HepG2 (cell line): Measurements from ENCODE around the gene PPP4R4. TPM values are rescaled to one million over a fixed set of nuclear protein-coding genes. Genes with fewer than 3 reads are reported as not detected.
A peak's percentile ranks its signal among the peaks of the same experiment; 100 is the strongest.

Experiments
- ATAC-seq: fragments of 200-7000 bp; cut with Tn5 transposase; 3 replicates; pipeline ENCODE4 v1.9.1; 2020; ENCODE audit warnings: mild to moderate bottlenecking, moderate library complexity
- BruUV-seq: library from RNA; stranded (reverse); fragments of 400-500 nt; replicated peaks from 2 replicates; lab custom pipeline; 2021; lab: Mats Ljungman, UMichigan
- CTCF ChIA-PET: fragments of 300-600 bp; formaldehyde crosslinking; extraction: SDS; loops from one replicate; lab custom pipeline; 2021; ENCODE audit warnings: low total read pairs, inconsistent platforms, low intra/inter-chr PET ratio; lab: Yijun Ruan, JAX
- POLR2A ChIA-PET: fragments of 350-600 bp; sonication (Branson Sonifier 250); formaldehyde crosslinking; loops from one replicate; lab custom pipeline; 2020; ENCODE audit warnings: antibody characterized with exemption, inconsistent platforms; lab: Yijun Ruan, JAX
- DNase-seq: peaks from one replicate; pipeline ENCODE4 v3.0.0-alpha.2; 2015; ENCODE audit warnings: low spot score
- FAIRE-seq: peaks from 3 replicates; lab custom pipeline; 2011; peaks lifted over from hg19 to GRCh38; lab: Jason Lieb, UNC
- H2AFZ ChIP-seq: one replicate; pipeline ENCODE4 v1.6.1; 2011; ENCODE audit warnings: low read length, inconsistent platforms
- H3K27ac ChIP-seq: fragments of 300-600 bp; 3 replicates; pipeline ENCODE4 v1.8.0; 2011; ENCODE audit warnings: mixed run types, mild to moderate bottlenecking, mixed read lengths, low read length, inconsistent platforms; ENCODE audit not compliant: insufficient read depth; ENCODE audit errors: extremely low read length
- H3K27me3 ChIP-seq, 2 experiments: fragments of 200-600 bp in 1 of 2; 2 replicates in 1 of 2; 3 replicates in 1 of 2; pipeline versions ENCODE4 v1.6.0 to v1.8.0; 2011; ENCODE audit warnings: low read length in 2 of 2, mild to moderate bottlenecking in 2 of 2, moderate library complexity in 2 of 2, inconsistent platforms in 1 of 2; ENCODE audit not compliant: insufficient read depth in 2 of 2, control insufficient read depth in 1 of 2
- H3K36me3 ChIP-seq, 2 experiments: fragments of 200-600 bp in 1 of 2; replicated peaks in 1 of 2; 2 replicates in 1 of 2; 3 replicates in 1 of 2; pipeline versions ENCODE4 v1.5.1 to v1.8.0; 2011; ENCODE audit warnings: low read length in 2 of 2, inconsistent platforms in 1 of 2; ENCODE audit not compliant: insufficient read depth in 2 of 2, control insufficient read depth in 1 of 2
- H3K4me1 ChIP-seq: 2 replicates; pipeline ENCODE4 v1.5.1; 2012; ENCODE audit warnings: low read length, inconsistent platforms; ENCODE audit not compliant: insufficient read depth
- H3K4me2 ChIP-seq: 2 replicates; pipeline ENCODE4 v1.6.0; 2011; ENCODE audit warnings: low read depth, low read length, inconsistent platforms
- H3K4me3 ChIP-seq, 3 experiments: fragments of 200-600 bp in 1 of 3; sonication (generic), shearing (Covaris generic) in 1 of 3; replicated peaks in 1 of 3; 2 replicates each; pipeline ENCODE4 v1.5.1; 2011 to 2016; ENCODE audit warnings: low read length in 3 of 3, inconsistent platforms in 2 of 3, low read depth in 2 of 3, mild to moderate bottlenecking in 2 of 3, control low read depth in 1 of 3, mixed read lengths in 1 of 3; ENCODE audit not compliant: insufficient read depth in 1 of 3
- H3K79me2 ChIP-seq: one replicate; pipeline ENCODE4 v1.6.1; 2011; ENCODE audit warnings: low read length, inconsistent platforms; ENCODE audit not compliant: insufficient read depth
- H3K9ac ChIP-seq: 2 replicates; pipeline ENCODE4 v1.6.0; 2011; ENCODE audit warnings: mild to moderate bottlenecking, low read depth, low read length, inconsistent platforms; ENCODE audit not compliant: insufficient read depth
- H3K9me3 ChIP-seq: 2 replicates; pipeline ENCODE4 v1.5.1; 2012; ENCODE audit warnings: mild to moderate bottlenecking, low read length
- H4K20me1 ChIP-seq: 2 replicates; pipeline ENCODE4 v1.6.0; 2011; ENCODE audit warnings: inconsistent platforms, mild to moderate bottlenecking, low read length, moderate library complexity; ENCODE audit not compliant: insufficient read depth
- ARID2 ChIP-seq: sonication (generic); formaldehyde crosslinking; IDR thresholded peaks from 2 replicates; pipeline ENCODE4 v1.8.1; 2022; ENCODE audit warnings: mild to moderate bottlenecking, missing genetic modification reagents, borderline replicate concordance
- ARNTL ChIP-seq: sonication (generic); formaldehyde crosslinking; IDR thresholded peaks from 2 replicates; pipeline ENCODE4 v1.4.0; 2020; ENCODE audit warnings: mild to moderate bottlenecking, missing genetic modification reagents
- GABPB1 ChIP-seq: IDR thresholded peaks from 2 replicates; pipeline ENCODE4 v1.6.1; 2016; ENCODE audit warnings: mild to moderate bottlenecking, missing genetic modification reagents, moderate library complexity, missing compliant biosample characterization
- HNF4A ChIP-seq: sonication (generic); formaldehyde crosslinking; IDR thresholded peaks from 2 replicates; pipeline ENCODE4 v1.4.0; 2020; ENCODE audit warnings: missing genetic modification reagents
- HNF4G ChIP-seq, 2 experiments: sonication (generic) in 1 of 2; formaldehyde crosslinking in 1 of 2; IDR thresholded peaks; 2 replicates each; pipeline versions ENCODE4 v1.4.0 to v1.6.1; 2011 to 2020; ENCODE audit warnings: borderline replicate concordance in 2 of 2, low read depth in 2 of 2, mild to moderate bottlenecking in 2 of 2, low read length in 1 of 2, missing genetic modification reagents in 1 of 2, moderate library complexity in 1 of 2
- KLF13 ChIP-seq: sonication (generic); formaldehyde crosslinking; IDR thresholded peaks from 2 replicates; pipeline ENCODE4 v1.4.0; 2020; ENCODE audit warnings: mild to moderate bottlenecking, missing genetic modification reagents
- MIXL1 ChIP-seq: IDR thresholded peaks from 2 replicates; pipeline ENCODE4 v1.6.1; 2016
- MYC ChIP-seq: sonication (generic); formaldehyde crosslinking; IDR thresholded peaks from 2 replicates; pipeline ENCODE4 v1.9.0; 2021; ENCODE audit warnings: missing genetic modification reagents, borderline replicate concordance
- NR2F1 ChIP-seq, 2 experiments: fragments of 450-650 bp in 1 of 2; formaldehyde crosslinking in 1 of 2; IDR thresholded peaks; 2 replicates each; pipeline versions ENCODE4 v1.5.0 to v1.6.1; 2016 to 2020; ENCODE audit warnings: mild to moderate bottlenecking in 1 of 2, missing compliant biosample characterization in 1 of 2, missing genetic modification reagents in 1 of 2, moderate library complexity in 1 of 2
- ONECUT2 ChIP-seq: sonication (generic); formaldehyde crosslinking; IDR thresholded peaks from 2 replicates; pipeline ENCODE4 v1.4.0; 2020; ENCODE audit warnings: missing genetic modification reagents
- PHF8 ChIP-seq: sonication (generic); formaldehyde crosslinking; IDR thresholded peaks from 2 replicates; pipeline ENCODE4 v1.5.0; 2020; ENCODE audit warnings: missing genetic modification reagents
- SP2 ChIP-seq: sonication (generic); formaldehyde crosslinking; IDR thresholded peaks from 2 replicates; pipeline ENCODE4 v1.5.1; 2020; ENCODE audit warnings: mild to moderate bottlenecking, missing genetic modification reagents
- XBP1 ChIP-seq: sonication (generic); formaldehyde crosslinking; IDR thresholded peaks from 2 replicates; pipeline ENCODE4 v1.5.0; 2020; ENCODE audit warnings: missing genetic modification reagents
- ZFP82 ChIP-seq: sonication (generic); formaldehyde crosslinking; IDR thresholded peaks from 2 replicates; pipeline ENCODE4 v1.5.1; 2020; ENCODE audit warnings: mild to moderate bottlenecking, missing genetic modification reagents, borderline replicate concordance
- ZNF7 ChIP-seq: IDR thresholded peaks from 2 replicates; pipeline ENCODE4 v1.6.1; 2016; ENCODE audit warnings: missing biosample characterization, missing genetic modification reagents
- ZNF703 ChIP-seq: sonication (generic); formaldehyde crosslinking; IDR thresholded peaks from 2 replicates; pipeline ENCODE4 v1.5.1; 2020; ENCODE audit warnings: missing genetic modification reagents, mild to moderate bottlenecking, moderate library complexity, borderline replicate concordance
- WGBS: methylation state at CpG from one replicate; pipeline ENCODE4 v1.1.6; 2017; ENCODE audit warnings: low lambda C conversion rate; 5-methylcytosine and 5-hydroxymethylcytosine counted together
- in situ Hi-C: cut with HindIII; loops from 2 replicates; pipeline ENCODE4 v1.10.0; 2017; ENCODE audit warnings: low pct_unique_long_range_greater_than_20kb; ENCODE audit not compliant: extremely low pct_ligation_motif_present
- intact Hi-C: fragments of 100-400 bp; cut with micrococcal nuclease; formaldehyde crosslinking; loops from one replicate; pipeline ENCODE4 v1.10.0; 2022; ENCODE audit not compliant: unreplicated experiment
- polyA plus RNA-seq, 8 experiments: library from polyadenylated mRNA; depleted of rRNA in 3 of 8; stranded (reverse) in 7 of 8; unstranded in 1 of 8; fragments of >200 nt; fragmentation: Illumina TruSeq in 4 of 8; extraction: Trizol in 4 of 8; gene quantifications; 2 replicates each; pipeline versions ENCODE4 v1.2.1 to v1.2.3, GENCODE V29; 2011 to 2016; ENCODE audit warnings: low read depth in 4 of 8, missing spikeins in 1 of 8, mixed read lengths in 1 of 8; ENCODE audit not compliant: insufficient read depth in 1 of 8
- total RNA-seq, 5 experiments: library from RNA; depleted of rRNA; stranded (reverse); fragments of >200 nt; fragmentation: Illumina TruSeq; extraction: Trizol; gene quantifications; 2 replicates each; pipeline ENCODE4 v1.2.3, GENCODE V29; 2016; ENCODE audit warnings: low read depth in 1 of 5
- TF ChIP-seq, protein P1 (sequence below): sonication (generic); formaldehyde crosslinking; IDR thresholded peaks from 2 replicates; pipeline ENCODE4 v1.8.0; 2022; ENCODE audit warnings: mild to moderate bottlenecking, missing genetic modification reagents
- TF ChIP-seq, protein P2 (sequence below): sonication (generic); formaldehyde crosslinking; IDR thresholded peaks from 2 replicates; pipeline ENCODE4 v1.4.0; 2020; ENCODE audit warnings: missing genetic modification reagents
- TF ChIP-seq, protein P3 (sequence below), 2 experiments: sonication (generic) in 1 of 2; formaldehyde crosslinking in 1 of 2; IDR thresholded peaks; 2 replicates each; pipeline versions ENCODE4 v1.4.0 to v1.6.1; 2018 to 2020; ENCODE audit warnings: missing genetic modification reagents in 2 of 2, borderline replicate concordance in 1 of 2, low read depth in 1 of 2, mild to moderate bottlenecking in 1 of 2, missing biosample characterization in 1 of 2

The PPP4R4 gene
- total and polyA plus RNA-seq, 2 of the 13 experiments (the other 11 are each of a cell fraction or from before 2014, with no cell fraction given) = 9.5 to 19.8 TPM

DNA sequence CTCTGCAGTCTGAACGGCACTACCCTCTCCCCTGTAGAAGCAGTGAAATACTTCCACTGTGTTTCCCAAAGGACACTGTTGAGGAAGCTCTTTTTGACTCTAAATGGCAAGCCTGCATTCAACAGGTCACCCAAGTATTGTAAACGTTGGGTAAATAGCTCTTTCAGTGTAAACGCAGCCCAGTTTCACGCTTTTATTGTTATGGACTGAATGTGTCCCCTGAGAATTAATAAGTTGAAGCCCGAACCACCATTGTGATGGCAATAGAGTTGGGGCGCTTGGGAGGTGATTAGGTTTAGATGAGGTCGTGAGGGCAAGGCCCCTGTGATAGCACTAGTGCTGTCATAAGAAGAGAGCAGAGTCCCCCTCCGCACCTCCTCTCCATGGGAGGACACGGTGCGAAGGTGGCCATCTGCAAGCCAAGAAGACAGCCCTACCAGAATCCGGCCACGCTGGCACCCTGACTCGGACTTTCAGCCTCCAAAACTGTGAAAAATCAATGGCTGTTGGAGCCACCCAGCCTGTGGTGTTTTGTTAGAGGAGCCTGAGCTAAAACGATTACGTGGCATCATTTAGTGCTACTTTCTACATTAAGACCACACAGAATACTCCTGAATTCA lies 117.9 kb downstream of the PPP4R4 start:
- peak overlapping the region; percentile 98 for H3K4me2 ChIP-seq
- peaks cover 27% of the 10 kb centered on the region for H3K79me2 ChIP-seq
- peak overlapping the region; percentile 90 for H3K9ac ChIP-seq
- H3K4me3 ChIP-seq = peak overlapping the region; percentile 48 to 84 (median 67)
- ATAC-seq (peak; percentile 24), FAIRE-seq (no peak), DNase-seq (peak; percentile 35)
- in situ Hi-C loops (no loop called here), intact Hi-C loops (loop anchor here (5.0 kb wide), 1 partner anchor 155 kb away; no protein-coding TSS in a partner anchor)
- BruUV-seq = no TSS peak
- WGBS = 1% methylated on average over 8 of the region's 15 CpGs
- no peak overlapping the region for H2AFZ ChIP-seq
- no peaks in the 10 kb centered on the region for H3K9me3 ChIP-seq
- no peaks in the 10 kb centered on the region; a peak in 1 of 5 replicates for H3K27me3 ChIP-seq
- peaks cover 96% of the 10 kb centered on the region for H3K4me1 ChIP-seq
- peak overlapping the region; percentile 97 for H3K27ac ChIP-seq
- H3K36me3 ChIP-seq = peaks cover 6 to 7% of the 10 kb centered on the region in 2 experiments; a peak in 4 of 5 replicates
- ChIA-PET POLR2A (interaction anchor here (0.7 to 4.9 kb wide), 32 partner anchors 9 to 294 kb away, joined by 3 to 122 read pairs (median 6); partner anchors contain the start of genes CCDC197, DDX24, IFI27L1 and OTUB2), CTCF (no interaction called here)
- no peaks in the 10 kb centered on the region for H4K20me1 ChIP-seq
- TF ChIP-seq ARID2 (CRISPR knock-in tag) = peak; percentile 73; the same call in 1 of the 2 replicates
- 0 out of 2 replicates have a peak, but pooled peaks have one; percentile 4 for TF ChIP-seq ZNF7
- TF ChIP-seq ARNTL (CRISPR knock-in tag) = no peak
- TF ChIP-seq NR2F1 (CRISPR knock-in tag; IDR thresholded peaks at IDR 0.05) = no peak
- TF ChIP-seq KLF13 = 0 out of 2 replicates have a peak, but pooled peaks have one; percentile 13
- TF ChIP-seq ONECUT2 (CRISPR knock-in tag) = peak; percentile 70
- TF ChIP-seq HNF4A (CRISPR knock-in tag) = peak; percentile 70
- no peak for TF ChIP-seq SP2 (CRISPR knock-in tag)
- peak; percentile 0; the same call in 1 of the 2 replicates for TF ChIP-seq PHF8 (CRISPR knock-in tag)
- no peak for TF ChIP-seq XBP1 (CRISPR knock-in tag)
- TF ChIP-seq ZNF703 (CRISPR knock-in tag) = no peak
- TF ChIP-seq ZFP82 = no peak; the same call in 1 of the 2 replicates
- TF ChIP-seq, protein P1, sequence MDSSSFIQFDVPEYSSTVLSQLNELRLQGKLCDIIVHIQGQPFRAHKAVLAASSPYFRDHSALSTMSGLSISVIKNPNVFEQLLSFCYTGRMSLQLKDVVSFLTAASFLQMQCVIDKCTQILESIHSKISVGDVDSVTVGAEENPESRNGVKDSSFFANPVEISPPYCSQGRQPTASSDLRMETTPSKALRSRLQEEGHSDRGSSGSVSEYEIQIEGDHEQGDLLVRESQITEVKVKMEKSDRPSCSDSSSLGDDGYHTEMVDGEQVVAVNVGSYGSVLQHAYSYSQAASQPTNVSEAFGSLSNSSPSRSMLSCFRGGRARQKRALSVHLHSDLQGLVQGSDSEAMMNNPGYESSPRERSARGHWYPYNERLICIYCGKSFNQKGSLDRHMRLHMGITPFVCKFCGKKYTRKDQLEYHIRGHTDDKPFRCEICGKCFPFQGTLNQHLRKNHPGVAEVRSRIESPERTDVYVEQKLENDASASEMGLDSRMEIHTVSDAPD = peak; percentile 73
- TF ChIP-seq, protein P2, sequence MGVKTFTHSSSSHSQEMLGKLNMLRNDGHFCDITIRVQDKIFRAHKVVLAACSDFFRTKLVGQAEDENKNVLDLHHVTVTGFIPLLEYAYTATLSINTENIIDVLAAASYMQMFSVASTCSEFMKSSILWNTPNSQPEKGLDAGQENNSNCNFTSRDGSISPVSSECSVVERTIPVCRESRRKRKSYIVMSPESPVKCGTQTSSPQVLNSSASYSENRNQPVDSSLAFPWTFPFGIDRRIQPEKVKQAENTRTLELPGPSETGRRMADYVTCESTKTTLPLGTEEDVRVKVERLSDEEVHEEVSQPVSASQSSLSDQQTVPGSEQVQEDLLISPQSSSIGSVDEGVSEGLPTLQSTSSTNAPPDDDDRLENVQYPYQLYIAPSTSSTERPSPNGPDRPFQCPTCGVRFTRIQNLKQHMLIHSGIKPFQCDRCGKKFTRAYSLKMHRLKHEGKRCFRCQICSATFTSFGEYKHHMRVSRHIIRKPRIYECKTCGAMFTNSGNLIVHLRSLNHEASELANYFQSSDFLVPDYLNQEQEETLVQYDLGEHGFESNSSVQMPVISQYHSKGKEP = 0 out of 2 replicates have a peak, but pooled peaks have one; percentile 16
- TF ChIP-seq HNF4G (IDR thresholded peaks at IDR 0.05; ENCODE audit: borderline replicate concordance, low read depth, low read length) = no peak
- 0 out of 2 replicates have a peak, but pooled peaks have one; percentile 55 for TF ChIP-seq HNF4G (CRISPR knock-in tag; IDR thresholded peaks at IDR 0.05; ENCODE audit: borderline replicate concordance, low read depth)
- TF ChIP-seq MYC (CRISPR knock-in tag) = peak; percentile 33; the same call in 1 of the 2 replicates
- no peak for TF ChIP-seq MIXL1 (CRISPR knock-in tag)
- no peak for TF ChIP-seq GABPB1 (CRISPR knock-in tag)
- TF ChIP-seq, protein P3, sequence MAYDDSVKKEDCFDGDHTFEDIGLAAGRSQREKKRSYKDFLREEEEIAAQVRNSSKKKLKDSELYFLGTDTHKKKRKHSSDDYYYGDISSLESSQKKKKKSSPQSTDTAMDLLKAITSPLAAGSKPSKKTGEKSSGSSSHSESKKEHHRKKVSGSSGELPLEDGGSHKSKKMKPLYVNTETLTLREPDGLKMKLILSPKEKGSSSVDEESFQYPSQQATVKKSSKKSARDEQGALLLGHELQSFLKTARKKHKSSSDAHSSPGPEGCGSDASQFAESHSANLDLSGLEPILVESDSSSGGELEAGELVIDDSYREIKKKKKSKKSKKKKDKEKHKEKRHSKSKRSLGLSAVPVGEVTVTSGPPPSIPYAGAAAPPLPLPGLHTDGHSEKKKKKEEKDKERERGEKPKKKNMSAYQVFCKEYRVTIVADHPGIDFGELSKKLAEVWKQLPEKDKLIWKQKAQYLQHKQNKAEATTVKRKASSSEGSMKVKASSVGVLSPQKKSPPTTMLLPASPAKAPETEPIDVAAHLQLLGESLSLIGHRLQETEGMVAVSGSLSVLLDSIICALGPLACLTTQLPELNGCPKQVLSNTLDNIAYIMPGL (CRISPR knock-in tag; IDR thresholded peaks at IDR 0.05; ENCODE audit: borderline replicate concordance in 1 of 2, low read depth in 1 of 2) = peak in 1 of 2 experiments; percentile 9; a peak in 1 of 4 replicates
